Heart left ventricle (tissue), 16 donors: ENCODE data around the gene UGT1A10. TPM values are rescaled to one million over a fixed set of nuclear protein-coding genes. Genes with fewer than 3 reads are reported as not detected.
"Not testable (repeated sequence)": the region's sequence is repeated elsewhere in the genome, so short reads cannot be mapped to it uniquely, and the experiment has no call there.

Experiments used
- ATAC-seq, 4 donors: fragments of 200-7000 bp; cut with Tn5 transposase; one replicate each; pipeline ENCODE4 v1.9.1; 2020 to 2022; ENCODE audit warnings: moderate library complexity in 4 of 4, mild to moderate bottlenecking in 3 of 4, moderate number of reproducible peaks in 1 of 4
- DNase-seq, 5 donors: peaks; one replicate each; pipeline ENCODE4 v3.0.0-alpha.2; 2020
- H3K27ac ChIP-seq, 12 donors: fragments of 200-600 bp; sonication (generic) in 4 of 12; one replicate each; pipeline versions ENCODE4 v1.5.0 to v1.8.0; 2016 to 2022; ENCODE audit warnings: mild to moderate bottlenecking in 2 of 12
- H3K27me3 ChIP-seq, 9 donors: fragments of 200-600 bp; sonication (generic) in 2 of 9; one replicate each; pipeline versions ENCODE4 v1.5.1 to v1.8.0; 2016 to 2022; ENCODE audit warnings: mild to moderate bottlenecking in 3 of 9
- H3K36me3 ChIP-seq, 9 donors: fragments of 200-600 bp; sonication (generic) in 2 of 9; one replicate each; pipeline versions ENCODE4 v1.5.0 to v1.8.0; 2018 to 2022; ENCODE audit warnings: mild to moderate bottlenecking in 2 of 9
- H3K4me1 ChIP-seq, 12 donors: fragments of 200-600 bp; sonication (generic) in 4 of 12; one replicate each; pipeline versions ENCODE4 v1.5.0 to v1.8.0; 2016 to 2022; ENCODE audit warnings: mild to moderate bottlenecking in 3 of 12
- H3K4me3 ChIP-seq, 12 donors: fragments of 200-600 bp; sonication (generic) in 4 of 12; one replicate each; pipeline versions ENCODE4 v1.5.0 to v1.8.0; 2017 to 2022; ENCODE audit warnings: mild to moderate bottlenecking in 9 of 12, moderate library complexity in 4 of 12
- H3K9me3 ChIP-seq, 12 donors: fragments of 200-600 bp; sonication (generic) in 4 of 12; one replicate each; pipeline versions ENCODE4 v1.5.0 to v1.8.0; 2016 to 2022; ENCODE audit warnings: mild to moderate bottlenecking in 1 of 12
- POLR2A ChIP-seq, 2 donors: fragments of 450-650 bp; IDR thresholded peaks; one replicate each; pipeline ENCODE4 v1.6.1; 2017; ENCODE audit warnings: antibody characterized with exemption in 2 of 2, mild to moderate bottlenecking in 2 of 2, moderate library complexity in 2 of 2
- WGBS, 4 donors: extraction: QIAGEN DNeasy Blood & Tissue Kit in 2 of 4; methylation state at CpG; one replicate each; pipeline versions ENCODE4 v1.1.5 to v1.1.7; 2013 to 2018; 5-methylcytosine and 5-hydroxymethylcytosine counted together
- intact Hi-C, 10 donors: fragments of 100-400 bp; cut with DNase I; formaldehyde crosslinking; loops; one replicate each; pipeline versions ENCODE4 v1.11.1 to v1.14.2; 2022
- polyA plus RNA-seq, 2 donors: library from polyadenylated mRNA; stranded (reverse); fragments of 200-250 nt; gene quantifications; one replicate each; pipeline ENCODE4 v1.2.3, GENCODE V29; 2013
- total RNA-seq, 9 donors: library from RNA; depleted of rRNA in 2 of 9; stranded (reverse); fragments of >200 nt in 2 of 9; fragmentation: NEBNext Ultra II Directional in 3 of 9; extraction: Animal tissue kit (Norgen Biotek cat#: 25700) in 3 of 9; gene quantifications; one replicate each; pipeline versions ENCODE4 v1.1.0 to v1.2.4, GENCODE V29; 2016 to 2023
- TF ChIP-seq, protein P1 (sequence below), 12 donors: fragments of 200-600 bp; sonication (generic) in 4 of 12; IDR thresholded peaks; one replicate each; pipeline versions ENCODE4 v1.5.0 to v1.8.0; 2018 to 2022; ENCODE audit warnings: antibody characterized with exemption in 12 of 12, mild to moderate bottlenecking in 5 of 12
- donor health status: ischemic (EF 13 %, LVEDD 7.1; RV severe dilation, severe dysfunction).
- donor health status: healthy with polysubstance abuse.
- donor health status: DM: no; HTN: yes; CAD: no.
- donor health status: DM: no; HTN: no; CAD: no.
- donor health status: ischemic (EF 25% LVEDD 6.9; RV normal size, moderate dysfunction).
- donor health status: ischemic (EF 25% LVEDD 5.7; RV mildly dilated, moderate dysfunction).
- donor health status: healthy.
- donor health status: DM: yes; HTN: yes; CAD: no.
- donor health status: ischemic (EF 35%, LVEDD 5.7; RV mildly dilated, moderate dysfunction).
- donor health status: nonischemic (EF 11% LVEDD 7.7; RV severe dilation, severe dysfunction).
- donor health status: DM: yes; HTN: yes; CAD: no.
- donor health status: PGD.
- donor health status: ischemic (EF 29% LVEDD 5.4; RV normal size, mild dysfunction).
- donor health status: nonischemic (EF 23%, LVEDD 6.1; RV moderate dilation, normal function).

Gene UGT1A10
- total and polyA plus RNA-seq, 11 donors = not detected

DNA sequence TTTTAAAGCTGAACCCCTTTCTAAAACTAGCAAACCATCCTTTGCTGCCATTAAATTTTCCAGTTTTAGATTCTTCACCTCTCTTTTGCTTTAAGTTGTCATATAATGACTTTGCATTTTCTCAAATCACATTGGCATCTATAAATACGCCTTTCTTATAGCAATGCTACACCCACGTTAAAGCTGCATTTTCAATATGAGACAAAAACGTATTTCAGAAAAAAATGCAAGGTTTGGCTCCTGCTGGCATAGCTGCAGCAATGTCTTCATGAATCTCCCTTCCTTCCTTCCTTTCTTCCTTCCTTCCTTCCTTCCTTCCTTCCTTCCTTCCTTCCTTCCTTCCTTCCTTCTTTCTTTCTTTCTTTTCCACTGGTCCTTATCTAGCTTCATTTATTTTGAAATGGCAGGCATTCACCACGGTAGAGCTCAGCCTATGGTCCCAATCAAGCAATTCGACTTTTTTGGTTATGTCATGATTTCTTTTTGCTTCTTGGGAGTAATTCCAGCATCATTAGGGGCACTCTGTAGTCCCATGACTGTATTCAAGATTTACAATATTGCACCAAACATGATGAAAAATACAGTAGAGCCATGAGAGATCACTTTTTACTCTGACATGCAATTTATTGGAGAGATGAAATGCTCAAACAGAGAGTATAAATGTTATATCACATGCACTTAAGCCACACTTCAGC lies 8.8 kb upstream of the UGT1A10 start:
- Histone ChIP-seq H3K27ac (no peak overlapping the region), H3K4me3 (no peak overlapping the region), H3K9me3 (peaks cover 0 to 32% (median 4%) of the 10 kb centered on the region in 12 donors), H3K36me3 (no peaks in the 10 kb centered on the region), H3K27me3 (peaks cover 0 to 6% (median 0%) of the 10 kb centered on the region in 9 donors), H3K4me1 (no peaks in the 10 kb centered on the region)
- no peak for ATAC-seq
- no peak for DNase-seq
- no peak for TF ChIP-seq POLR2A (IDR thresholded peaks at IDR 0.05)
- TF ChIP-seq, protein P1, sequence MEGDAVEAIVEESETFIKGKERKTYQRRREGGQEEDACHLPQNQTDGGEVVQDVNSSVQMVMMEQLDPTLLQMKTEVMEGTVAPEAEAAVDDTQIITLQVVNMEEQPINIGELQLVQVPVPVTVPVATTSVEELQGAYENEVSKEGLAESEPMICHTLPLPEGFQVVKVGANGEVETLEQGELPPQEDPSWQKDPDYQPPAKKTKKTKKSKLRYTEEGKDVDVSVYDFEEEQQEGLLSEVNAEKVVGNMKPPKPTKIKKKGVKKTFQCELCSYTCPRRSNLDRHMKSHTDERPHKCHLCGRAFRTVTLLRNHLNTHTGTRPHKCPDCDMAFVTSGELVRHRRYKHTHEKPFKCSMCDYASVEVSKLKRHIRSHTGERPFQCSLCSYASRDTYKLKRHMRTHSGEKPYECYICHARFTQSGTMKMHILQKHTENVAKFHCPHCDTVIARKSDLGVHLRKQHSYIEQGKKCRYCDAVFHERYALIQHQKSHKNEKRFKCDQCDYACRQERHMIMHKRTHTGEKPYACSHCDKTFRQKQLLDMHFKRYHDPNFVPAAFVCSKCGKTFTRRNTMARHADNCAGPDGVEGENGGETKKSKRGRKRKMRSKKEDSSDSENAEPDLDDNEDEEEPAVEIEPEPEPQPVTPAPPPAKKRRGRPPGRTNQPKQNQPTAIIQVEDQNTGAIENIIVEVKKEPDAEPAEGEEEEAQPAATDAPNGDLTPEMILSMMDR (IDR thresholded peaks at IDR 0.05) = no peak
- intact Hi-C loops = no loop called here
- WGBS, 4 donors = 50 to 68% (median 53%) methylated on average over 5 of the region's 5 CpGs

DNA sequence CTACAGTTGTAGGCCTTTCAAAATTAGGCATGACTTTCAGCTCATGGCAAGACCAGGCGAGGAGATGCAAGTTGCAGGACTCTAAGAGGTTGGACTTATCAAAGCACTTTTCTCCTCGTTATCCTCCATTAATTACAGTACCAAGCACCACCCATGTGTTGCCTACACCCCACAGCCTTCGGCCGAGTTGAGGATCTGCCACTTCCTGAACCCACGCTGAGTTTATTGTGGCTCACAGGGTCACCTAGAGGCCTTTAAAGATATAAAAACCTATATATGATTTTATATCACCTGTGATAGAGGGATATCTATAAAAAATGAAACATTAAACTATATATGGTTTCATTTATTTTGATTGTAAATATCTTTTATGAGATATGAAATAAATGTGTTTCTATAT lies 2.6 kb downstream of the UGT1A10 start:
- Histone ChIP-seq H3K4me1 (no peaks in the 10 kb centered on the region), H3K27ac (no peak overlapping the region), H3K36me3 (no peaks in the 10 kb centered on the region), H3K9me3 (peaks cover 0 to 13% (median 0%) of the 10 kb centered on the region in 12 donors), H3K4me3 (no peak overlapping the region), H3K27me3 (peaks cover 0 to 3% (median 0%) of the 10 kb centered on the region in 9 donors)
- ATAC-seq = no peak
- DNase-seq = no peak
- 43 to 56% (median 49%) methylated on average over 5 of the region's 5 CpGs for WGBS, 4 donors
- TF ChIP-seq POLR2A (IDR thresholded peaks at IDR 0.05) = no peak
- TF ChIP-seq, protein P1 (IDR thresholded peaks at IDR 0.05) = no peak
- intact Hi-C loops = no loop called here

DNA sequence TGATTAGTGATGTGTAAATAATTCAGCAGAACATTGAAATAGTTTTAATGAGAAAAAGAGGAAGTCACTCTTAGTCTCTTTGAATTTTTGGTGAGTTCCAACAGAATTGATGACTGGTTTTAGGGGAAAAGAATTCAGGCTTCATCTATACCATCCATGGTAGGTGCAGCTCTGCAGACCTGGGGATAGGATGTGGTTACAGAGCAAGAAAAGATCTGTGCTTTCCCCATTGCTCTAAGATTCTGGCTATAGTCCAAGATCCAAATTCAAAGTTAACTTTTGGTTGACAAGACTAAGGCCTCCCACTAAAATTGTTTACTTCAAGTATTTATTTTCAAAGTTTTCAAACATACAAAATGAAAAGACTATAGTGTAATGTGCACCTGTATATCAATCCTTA lies 3.6 kb downstream of the UGT1A10 start:
- Histone ChIP-seq H3K27me3 (peaks cover 0 to 3% (median 0%) of the 10 kb centered on the region in 9 donors), H3K36me3 (no peaks in the 10 kb centered on the region), H3K4me1 (no peaks in the 10 kb centered on the region), H3K9me3 (peaks cover 0 to 13% (median 0%) of the 10 kb centered on the region in 12 donors), H3K4me3 (no peak overlapping the region), H3K27ac (no peak overlapping the region)
- no peak for TF ChIP-seq POLR2A (IDR thresholded peaks at IDR 0.05)
- TF ChIP-seq, protein P1 (IDR thresholded peaks at IDR 0.05) = no peak
- ATAC-seq (no peak), DNase-seq (no peak)
- intact Hi-C loops = no loop called here

DNA sequence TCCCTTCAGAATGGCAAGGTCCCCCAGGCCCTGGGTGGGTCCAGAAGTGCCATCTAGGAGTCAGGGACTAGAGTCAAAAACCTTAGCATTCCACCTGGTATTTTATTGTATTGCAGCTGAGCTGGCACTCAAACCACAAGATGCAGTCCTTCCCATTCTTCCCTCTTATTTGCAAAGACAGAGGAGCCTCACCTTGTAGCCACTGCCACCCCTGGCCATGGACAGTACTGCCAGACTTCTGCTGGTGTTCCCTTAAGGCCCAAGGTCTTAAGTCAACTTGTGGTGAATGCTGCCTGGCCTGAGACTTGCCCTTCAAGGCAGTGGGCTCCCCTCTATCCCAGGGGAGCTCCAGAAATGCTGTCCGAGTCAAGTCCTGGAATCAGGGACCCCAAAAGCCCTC lies 6.9 kb downstream of the UGT1A10 start:
- no peak for ATAC-seq

DNA sequence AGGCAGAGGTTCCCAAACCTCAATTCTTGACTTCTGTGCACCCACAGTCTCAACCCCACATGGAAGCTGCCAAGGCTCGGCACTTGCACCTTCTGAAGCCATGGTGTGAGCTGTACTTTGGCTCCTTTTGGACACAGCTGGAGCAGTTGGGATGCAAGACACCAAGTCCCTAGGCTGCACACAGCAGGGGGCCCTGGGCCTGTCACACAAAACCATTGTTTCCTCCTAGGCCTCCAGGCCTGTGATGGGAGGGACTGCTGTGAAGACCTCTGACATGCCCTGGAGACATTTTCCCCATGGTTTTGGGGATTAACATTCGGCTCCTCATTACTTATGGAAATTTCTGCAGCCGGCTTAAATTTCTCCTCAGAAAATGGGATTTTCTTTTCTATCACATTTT lies 9.8 kb downstream of the UGT1A10 start:
- H3K27me3 ChIP-seq, H3K27ac ChIP-seq, intact Hi-C loops, H3K36me3 ChIP-seq, H3K4me3 ChIP-seq, ATAC-seq, DNase-seq, H3K4me1 ChIP-seq: not testable (repeated sequence)
- WGBS, 4 donors = 63 to 84% (median 74%) methylated on average over 3 of the region's 3 CpGs
- H3K9me3 ChIP-seq = peaks cover 0 to 23% (median 6%) of the 10 kb centered on the region in 12 donors

More for the DNA sequence above, 6.9 kb downstream of the UGT1A10 start:
- H3K36me3 ChIP-seq = no peaks in the 10 kb centered on the region
- peaks cover 0 to 23% (median 6%) of the 10 kb centered on the region in 12 donors for H3K9me3 ChIP-seq
- 45 to 83% (median 70%) methylated on average over 1 of the region's 1 CpG for WGBS, 4 donors
- no peak for DNase-seq
- intact Hi-C loops = no loop called here
- H3K4me3 ChIP-seq = no peak overlapping the region
- no peak for TF ChIP-seq POLR2A (IDR thresholded peaks at IDR 0.05)
- TF ChIP-seq, protein P1 (IDR thresholded peaks at IDR 0.05) = no peak
- H3K27ac ChIP-seq = no peak overlapping the region
- no peaks in the 10 kb centered on the region for H3K27me3 ChIP-seq
- H3K4me1 ChIP-seq = no peaks in the 10 kb centered on the region
